ENCODE results near the gene KYNU. TPM values are rescaled to one million over a fixed set of nuclear protein-coding genes. Genes with fewer than 3 reads are reported as not detected.

Gene KYNU
- polyA plus RNA-seq, 10 donors = 0.52 to 1.2 (median 0.81) TPM

DNA sequence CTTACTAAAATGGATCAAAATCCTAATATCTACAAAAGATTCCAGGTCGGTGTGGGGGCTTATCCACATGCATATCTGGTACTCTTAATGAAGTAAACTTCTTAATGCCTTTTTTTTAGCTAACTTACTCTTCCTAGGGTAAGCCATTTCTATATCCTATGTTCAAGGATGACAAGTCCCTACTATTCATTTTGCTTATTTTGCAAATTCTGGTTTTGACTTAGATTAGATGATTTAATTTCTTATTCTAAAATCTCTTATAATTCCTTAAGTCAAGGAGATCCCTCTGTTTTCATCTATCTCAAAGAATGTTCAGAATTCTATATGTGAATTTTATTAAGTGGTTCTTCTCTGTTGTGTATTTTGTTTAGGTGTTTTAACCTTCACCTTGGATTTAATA, 79.7 kb downstream of the KYNU start:
- no peak for DNase-seq

DNA sequence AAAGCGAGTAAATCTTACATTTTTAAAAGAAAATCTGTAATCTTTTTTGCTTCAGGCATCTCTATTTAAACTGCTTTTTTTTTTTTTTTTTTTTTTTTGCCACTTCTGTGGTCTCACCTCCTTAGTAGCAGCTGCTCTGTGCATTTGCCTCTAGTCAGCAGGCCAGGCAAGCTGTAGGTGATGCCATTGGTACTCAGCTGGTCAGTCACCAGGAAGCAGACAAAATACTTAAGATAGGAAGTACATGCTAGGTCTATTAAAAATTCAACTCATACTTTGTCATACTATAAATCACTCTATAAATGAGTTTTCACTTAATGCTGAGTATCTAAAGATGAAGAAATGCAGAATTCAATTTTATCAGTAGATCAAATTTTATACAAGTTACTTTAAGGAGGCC, 83.7 kb downstream of the KYNU start:
- no peak for DNase-seq

DNA sequence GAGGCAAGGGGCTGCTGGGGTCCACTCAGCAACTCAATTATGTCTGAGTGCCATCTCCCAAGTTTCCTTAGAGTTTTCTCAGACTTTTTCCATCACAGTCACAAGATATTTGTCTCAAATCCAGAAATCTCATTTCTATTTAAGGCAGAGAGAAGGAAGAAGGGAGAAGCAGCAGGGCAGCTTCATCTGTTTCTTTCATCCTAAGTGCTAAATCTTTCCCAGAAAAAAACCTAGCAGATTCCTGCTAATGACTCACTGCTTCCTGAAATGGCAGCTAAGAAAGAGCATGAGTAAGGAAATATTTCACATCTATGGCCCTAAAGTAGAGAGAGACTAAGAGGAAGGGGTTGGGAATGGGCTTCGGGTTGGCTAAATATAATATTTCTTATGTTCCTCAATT, 88.0 kb downstream of the KYNU start:
- DNase-seq = peak in 1 of 3 donors; percentile 27

DNA sequence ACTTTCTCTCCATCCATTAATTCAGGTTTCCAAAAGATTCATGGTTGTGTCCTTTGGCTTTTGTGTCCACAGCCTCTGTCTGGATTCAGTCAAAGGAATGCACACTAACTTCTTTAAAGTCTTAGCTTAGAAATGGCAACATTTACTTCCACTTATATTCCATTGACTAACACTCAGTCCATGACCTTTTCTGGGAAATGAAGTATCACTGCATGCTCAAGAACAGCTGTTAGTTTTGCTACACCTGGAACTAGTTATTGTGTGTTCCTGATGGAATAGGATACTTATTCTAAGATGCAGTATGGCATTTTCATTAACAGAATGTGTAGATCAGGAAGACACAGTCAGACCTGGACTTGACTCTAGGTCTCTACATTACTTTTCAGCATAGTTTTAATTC, 88.8 kb downstream of the KYNU start:
- DNase-seq = no peak

DNA sequence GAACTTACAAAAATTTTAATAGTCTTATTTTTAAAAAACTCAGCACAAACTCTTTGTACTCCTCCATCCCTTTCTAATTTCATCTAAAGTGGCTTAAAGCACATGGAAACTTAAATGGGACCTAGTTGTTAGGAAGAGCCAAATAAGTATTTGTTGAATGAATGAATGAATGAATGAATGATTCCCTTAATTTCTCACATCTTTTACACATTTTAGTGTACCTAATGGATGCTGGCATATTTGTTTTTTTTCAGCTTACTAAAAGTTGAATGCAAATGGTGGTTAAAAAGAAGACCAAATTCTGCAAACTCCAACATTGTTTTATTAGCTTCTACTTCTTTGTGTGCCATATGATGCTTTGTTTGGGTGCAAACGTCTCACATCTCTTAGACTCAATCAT, 89.6 kb downstream of the KYNU start:
- no peak for DNase-seq

DNA sequence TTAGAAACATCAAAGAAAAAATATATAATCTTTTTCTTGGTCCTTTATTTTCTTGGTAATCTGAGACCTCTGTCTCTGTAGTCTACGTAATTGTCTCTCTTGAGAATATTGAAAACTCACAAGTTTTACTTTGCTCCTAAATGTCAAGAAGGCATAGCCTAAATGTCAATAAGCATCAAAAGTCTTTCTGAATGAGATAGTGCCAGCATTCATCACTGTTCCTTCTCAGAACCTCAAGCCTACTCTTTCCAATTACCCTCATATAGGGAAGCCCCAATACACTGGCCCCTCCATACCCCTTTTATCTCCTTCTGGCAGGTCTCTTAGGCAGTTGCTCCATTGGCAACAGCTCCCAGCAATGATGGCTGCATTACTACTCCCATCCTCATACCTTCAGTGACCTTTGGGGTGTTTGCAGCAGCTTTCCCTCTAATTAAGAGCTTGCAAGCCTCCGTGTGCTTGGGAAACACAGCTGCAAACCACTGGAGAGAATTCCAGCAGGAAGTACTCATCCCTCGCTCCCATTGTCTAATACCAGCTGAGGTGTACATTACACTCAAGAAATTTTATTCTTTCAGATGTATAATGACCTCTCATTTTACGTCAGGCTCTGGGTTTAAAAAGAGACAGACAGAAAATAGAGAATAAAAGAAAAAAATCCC, 95.8 kb downstream of the KYNU start:
- no peak for DNase-seq

DNA sequence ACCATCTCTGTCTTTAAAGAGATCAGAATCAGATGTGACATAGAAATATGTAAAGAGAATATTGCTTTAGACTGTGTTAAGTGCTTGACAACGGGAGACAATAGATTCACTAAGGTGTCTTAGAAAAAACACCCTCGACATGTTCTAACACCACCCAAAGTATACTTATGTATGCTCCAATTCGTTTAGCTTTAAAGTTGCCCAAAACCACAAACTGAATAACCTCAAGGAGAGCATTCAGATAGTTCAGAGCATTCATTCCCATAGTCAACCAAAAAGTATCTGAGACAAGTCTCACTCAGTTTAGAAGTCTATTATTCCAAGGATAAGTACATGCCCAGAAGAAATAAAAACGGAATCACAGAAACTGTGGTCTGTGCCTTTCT, 96.4 kb downstream of the KYNU start:
- DNase-seq = no peak

DNA sequence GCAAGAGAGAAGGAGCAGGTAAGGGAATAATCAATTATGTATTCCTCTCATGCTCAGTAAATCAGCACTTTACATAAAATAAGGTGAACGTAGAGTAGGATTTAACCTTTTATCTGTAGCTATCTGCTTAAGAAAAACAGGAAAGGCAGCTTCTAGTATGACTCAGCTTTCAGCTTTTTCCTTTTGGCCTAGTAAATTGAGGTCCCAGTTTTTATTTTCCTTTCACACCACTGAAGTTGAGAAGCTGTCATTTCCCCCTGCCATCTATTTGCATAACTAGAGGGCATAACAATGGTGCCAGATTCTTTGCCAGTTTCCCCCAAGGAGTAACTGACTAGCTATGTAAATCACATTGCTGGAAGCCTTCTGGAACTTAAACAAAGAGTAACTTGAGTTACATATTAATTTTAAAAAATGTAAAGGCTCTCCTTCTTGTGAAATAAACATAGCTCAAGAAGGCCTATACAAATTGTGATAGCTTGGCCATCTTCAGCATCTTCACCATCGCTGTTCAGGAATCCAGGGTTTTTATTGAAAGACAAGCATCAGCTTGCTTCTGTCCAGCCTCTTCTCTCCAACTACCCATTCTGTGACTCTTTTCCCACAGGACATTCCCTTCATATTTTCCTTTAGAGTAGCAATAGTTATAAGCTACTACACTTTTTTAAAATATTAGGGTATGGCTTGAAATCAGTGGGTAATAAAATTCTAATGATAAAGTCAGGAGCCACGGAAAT, 97.0 kb downstream of the KYNU start:
- peak in 1 of 3 donors; percentile 9 for DNase-seq

DNA sequence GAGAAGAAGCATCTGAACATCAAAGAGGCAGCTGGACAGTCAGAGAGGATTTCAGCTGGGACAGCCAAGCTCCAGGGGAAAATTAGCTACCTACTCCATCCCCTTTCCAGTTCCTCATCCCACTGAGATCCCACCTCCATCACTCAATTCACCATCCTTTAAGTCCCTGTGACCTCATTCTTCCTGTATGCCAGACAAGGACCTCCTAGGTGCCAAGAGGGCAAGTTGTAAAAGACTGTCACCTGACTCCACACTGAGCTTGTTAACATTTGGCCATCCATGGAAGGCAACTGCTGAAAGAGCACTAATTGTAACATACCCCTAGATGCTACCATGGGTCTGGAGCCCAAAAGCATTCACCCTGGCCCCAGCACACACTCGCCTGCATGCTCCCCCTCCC, 97.8 kb downstream of the KYNU start:
- DNase-seq = no peak

DNA sequence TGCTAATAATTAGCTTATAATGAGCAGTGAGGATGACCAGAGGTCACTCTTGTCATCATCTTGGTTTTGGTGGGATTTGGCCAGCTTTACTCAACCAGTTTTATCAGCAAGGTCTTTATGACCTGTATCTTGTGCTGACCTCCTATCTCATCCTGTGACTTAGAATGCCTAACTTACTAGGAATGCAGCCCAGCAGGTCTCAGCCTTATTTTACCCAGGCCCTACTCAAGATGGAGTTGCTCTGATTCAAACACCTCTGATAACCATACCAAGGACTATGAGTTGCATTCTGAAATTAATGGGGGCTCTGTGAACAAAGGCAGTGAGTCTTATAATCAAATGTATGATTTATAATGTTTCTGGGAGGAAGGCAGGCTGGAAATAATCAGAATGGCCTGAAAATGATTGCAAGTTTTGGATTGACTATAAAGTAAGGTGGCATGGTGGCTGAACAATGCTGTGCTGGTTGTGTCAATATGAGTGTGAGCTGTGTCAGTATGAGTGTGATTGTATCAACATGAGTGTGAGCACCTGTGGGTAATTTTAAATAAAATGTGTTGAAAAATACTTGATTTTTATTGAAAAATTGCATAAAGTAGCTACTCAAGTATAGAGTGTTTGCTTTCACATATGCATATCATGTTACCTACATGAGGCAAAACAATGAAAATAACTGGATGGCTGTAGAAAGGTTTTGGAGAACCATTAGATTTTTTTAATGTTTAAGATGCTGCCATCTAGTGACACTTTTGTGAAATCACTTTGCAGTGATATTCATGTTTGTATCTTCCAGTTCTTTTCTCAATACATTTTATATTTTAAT, 103.0 kb downstream of the KYNU start:
- DNase-seq = peak in 2 of 3 donors; percentile 4 to 18

DNA sequence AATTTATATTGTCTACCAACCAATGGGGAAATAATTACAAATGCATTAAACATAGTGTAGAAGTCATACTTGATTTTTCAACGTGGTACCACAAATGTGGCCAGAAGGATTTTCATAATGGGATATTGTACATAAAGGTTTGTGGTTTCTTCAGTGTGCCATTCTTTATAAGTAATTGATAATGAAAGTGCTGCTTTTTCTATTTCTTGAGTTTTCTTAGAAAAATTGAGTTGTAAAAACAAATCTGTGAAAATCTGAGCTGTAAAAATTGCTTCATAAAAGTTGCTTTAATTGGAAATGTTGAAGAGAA, 103.6 kb downstream of the KYNU start:
- DNase-seq = no peak

DNA sequence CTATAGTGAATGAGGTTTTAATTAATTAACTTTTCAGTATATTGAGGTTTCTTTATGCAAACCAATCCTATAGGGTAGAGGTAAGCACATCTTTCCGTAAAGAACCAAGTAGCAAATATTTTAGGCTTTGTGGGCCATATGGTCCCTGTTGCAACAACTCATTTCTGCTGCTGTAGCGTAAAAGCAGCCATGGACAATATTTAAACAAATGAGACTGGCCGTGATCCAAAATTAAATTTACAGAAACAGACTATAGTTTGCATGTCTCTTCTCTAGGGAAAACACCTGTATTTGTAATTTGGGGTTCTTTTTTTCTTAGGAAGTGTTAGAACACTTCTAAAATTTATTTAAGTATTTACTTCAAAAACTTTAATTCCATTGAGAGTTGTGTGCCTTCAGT, 104.3 kb downstream of the KYNU start:
- peak in 1 of 3 donors; percentile 7 for DNase-seq

DNA sequence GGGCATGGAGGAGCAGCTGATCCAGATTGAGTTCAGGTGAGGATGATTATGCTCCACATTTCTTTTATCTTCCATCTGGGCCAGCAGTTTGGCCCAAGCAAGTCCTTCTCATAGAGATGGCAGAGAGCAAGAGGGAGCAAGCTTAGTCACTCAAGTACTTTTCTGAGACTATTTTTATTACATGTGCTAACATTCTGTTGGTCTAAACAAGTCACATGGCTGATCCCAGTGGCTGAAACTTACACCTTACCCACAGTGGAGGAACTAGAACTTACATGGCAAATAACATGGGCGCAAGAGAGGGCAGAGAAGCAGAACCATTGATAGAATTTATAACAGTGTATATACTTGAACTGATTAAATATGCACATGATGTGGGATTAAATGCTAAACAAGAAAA, 105.7 kb downstream of the KYNU start:
- no peak for DNase-seq

DNA sequence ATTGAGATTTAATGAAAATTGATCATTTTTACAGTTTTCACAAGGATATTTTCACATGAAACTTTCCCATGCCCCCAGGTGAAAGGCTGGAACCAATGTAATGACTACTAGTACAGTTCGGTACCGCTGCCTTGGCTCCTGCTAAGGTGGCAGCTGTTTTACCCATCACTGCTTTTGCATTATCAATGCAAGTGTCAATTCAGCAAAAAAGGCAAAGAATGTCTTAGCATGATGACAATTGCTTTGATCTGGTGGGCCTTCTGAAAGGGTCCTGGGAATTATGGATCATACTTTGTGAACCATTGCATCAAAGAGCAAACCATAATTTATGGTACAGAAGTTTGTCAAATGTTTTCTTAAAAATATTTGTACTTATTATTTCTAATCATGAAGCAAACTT, 107.2 kb downstream of the KYNU start:
- DNase-seq = no peak

DNA sequence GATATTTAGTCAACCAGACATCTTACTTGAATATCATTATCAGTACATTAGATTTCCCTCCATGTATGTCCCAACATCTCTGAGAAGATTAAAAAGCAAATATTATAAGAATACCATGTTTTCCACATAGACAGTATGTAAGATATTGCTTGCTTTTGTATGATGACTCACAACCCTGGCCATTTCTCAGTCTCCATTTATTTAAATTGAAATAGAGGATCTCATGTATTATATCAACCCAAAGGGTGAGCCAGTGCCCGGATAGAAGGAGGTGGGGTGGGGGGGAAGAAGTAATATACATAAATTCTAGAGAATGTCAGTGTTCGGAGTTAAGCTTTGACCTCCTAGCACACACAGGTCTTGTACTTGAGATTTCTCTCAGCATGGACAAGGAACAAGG, 109.6 kb downstream of the KYNU start:
- DNase-seq = no peak

DNA sequence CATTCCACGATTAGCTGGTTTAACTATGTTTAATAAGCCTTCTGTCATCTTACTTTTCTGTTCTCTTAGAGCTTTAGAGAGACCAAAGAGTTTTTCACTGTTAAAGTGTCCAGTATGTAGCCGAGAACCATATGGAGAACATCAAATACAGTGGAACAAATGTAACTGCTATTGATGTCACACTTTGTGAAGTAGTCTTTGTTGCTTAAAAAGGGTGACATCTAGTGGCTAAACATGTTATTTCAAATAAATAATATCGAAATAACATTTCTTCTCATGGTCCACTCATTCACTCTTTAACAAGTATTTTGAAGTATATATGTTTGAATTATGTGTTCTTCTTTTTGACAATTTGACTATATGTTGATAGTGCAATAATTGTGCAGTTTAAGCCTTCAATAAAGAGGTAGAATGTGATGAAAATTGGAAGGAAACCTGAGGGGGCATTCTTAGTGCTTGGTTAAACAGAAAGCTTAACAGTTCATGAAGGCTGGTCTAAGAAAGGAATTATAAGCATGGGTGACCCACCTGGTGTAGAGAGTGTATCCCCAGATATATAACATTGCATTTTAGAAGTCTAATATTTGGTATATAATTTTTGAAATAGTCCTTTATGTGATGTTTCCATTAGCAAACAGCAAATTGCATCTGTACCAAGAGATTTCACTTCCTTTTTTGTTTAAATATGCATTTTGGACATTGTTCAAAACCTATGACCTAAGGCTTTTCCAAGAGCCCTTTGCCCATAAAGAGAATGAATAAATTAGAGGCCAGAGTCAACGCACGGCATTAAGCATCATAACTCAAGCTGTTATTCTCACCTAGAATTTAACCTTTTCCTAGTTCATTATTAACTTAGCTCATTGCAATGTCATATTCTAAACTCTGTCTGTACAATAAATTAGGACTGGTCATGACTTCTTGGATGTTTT, 112.1 kb downstream of the KYNU start:
- DNase-seq = peak; percentile 16 to 63 (median 17)

DNA sequence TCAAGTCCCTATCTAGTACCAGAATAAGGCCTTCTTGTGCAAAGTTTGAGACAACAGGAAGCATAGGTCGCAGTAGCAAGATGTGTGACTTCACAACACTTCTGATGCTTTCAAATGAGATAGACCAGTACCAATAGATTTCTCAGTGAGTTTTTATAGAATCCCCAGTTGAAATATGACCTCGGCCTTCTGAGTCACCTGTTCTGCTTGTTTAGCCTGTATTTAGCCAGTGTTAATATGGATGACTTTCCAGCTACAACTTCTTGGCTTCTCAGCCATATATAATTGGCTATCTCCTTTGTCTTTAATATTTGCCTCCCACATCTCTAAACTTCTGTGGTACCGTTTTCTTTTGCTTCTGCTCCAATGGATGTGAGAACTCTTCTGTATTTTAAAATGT, 113.8 kb downstream of the KYNU start:
- DNase-seq = no peak

DNA sequence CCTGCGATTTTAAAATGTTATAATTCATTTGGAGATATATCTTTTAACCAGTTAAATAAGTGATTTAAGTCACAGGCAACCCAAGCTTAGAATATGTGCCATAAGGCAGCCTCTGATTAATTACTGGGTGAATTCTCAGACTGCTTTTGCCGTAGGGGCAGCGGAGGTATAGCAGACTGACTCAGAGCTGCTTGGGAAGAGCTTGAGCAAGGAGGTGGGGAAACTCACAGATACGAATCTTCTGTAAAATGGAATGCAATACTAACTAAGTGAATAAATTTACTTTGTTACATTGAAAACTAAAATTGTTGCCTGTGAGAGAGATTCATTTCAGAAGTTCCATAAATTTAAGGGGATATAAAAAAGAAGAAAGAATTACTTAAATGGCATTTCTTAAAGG, 115.4 kb downstream of the KYNU start:
- no peak for DNase-seq

DNA sequence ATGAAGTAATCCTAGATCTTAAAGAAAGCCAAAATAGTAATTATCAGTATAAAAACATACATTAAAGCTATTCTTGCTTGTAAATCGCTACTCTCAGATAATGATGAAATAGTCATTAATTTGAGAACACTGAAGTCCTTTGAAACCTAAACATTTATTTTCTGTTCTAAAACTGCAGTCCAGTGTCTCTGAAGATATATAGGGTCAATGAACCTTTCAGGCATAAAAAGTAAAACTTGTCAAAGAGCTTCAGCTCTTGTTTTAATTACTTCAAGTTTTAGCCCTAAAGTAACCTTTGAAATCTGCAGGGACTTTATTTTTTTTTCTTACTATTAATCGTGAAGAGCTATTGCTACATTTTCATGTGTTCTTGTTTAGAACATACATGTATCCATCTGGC, 116.3 kb downstream of the KYNU start:
- no peak for DNase-seq

DNA sequence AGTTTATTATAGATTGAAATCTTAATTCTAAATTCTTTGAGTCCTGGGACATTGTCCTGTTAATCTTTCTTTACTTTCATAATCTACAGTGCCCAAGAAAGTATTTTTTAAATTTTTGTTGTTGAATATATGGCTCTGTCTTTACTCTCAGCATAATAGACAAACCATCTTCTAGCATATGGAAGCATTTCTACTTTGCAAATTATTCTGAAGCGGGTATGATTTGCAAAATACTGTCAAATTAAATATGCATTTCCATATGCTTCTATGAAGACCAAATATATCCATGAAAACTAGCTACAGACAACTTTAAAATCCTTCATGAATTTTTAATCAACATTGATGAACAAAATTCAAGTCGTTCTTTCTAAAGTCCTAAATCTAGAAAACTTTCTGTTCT, 117.2 kb downstream of the KYNU start:
- no peak for DNase-seq

DNA sequence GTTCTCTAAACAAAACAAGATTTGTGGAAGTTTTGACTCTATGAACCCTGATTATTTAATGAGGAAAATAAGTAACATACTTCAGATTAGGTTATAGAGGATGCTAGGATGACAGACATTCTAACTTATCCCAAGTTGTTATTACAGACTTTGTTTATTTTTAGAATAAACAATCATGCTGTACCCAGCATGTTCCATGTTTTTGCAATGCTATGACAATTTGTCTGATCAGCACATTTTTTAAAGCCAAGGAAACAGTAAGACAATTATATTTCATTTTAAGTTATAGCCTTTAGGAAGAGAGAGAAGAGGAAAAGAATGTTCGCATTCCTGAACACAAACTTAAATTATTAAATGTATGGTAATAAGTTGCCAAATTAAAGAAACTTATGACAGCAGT, 119.8 kb downstream of the KYNU start:
- DNase-seq = no peak

DNA sequence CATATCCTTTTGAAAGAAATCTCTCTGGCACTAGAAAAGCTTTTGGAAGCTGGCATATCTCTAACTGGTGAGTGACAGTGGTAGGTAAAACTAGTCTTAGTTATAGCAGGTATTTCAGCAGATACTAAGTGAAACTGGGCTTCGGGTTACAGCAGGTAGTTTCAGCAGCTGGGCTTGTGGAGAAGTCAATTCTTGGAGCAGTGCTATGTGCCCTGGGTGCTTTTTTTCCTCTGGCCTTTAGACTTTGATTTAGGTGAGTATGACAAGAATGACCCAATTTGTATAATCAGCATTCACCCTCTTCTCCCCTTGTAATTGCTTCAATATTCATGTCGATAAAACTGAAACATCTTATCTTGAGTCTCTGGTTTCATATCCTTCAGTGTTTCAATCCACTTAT, 123.1 kb downstream of the KYNU start:
- DNase-seq = no peak
